ENCODE measurements around the gene LMF2. TPM values are rescaled to one million over a fixed set of nuclear protein-coding genes. Genes with fewer than 3 reads are reported as not detected.

LMF2 gene
- total and polyA plus RNA-seq, 2 of the 4 experiments (the other 2 are of a cell fraction): 16.8 to 82.6 TPM

- H4K8ac ChIP-seq (ENCODE audit: low read depth in 2 of 2, low read length in 2 of 2): no peak overlapping the region
- H2AK5ac ChIP-seq (ENCODE audit: low read depth, low read length): no peak overlapping the region
- no peak overlapping the region for H2BK120ac ChIP-seq (ENCODE audit: low read depth, low read length)
- H2AK9ac ChIP-seq (replicated peaks; ENCODE audit: low read depth, low read length, poor library complexity): no peak overlapping the region
- H3K4ac ChIP-seq (ENCODE audit: low read depth, low read length): no peak overlapping the region
- H4K5ac ChIP-seq (ENCODE audit: low read depth, low read length): no peak overlapping the region
- peaks cover 28% of the 10 kb centered on the region for H3K36me3 ChIP-seq (ENCODE audit: control insufficient read depth, insufficient read depth, low read length)
- H2BK5ac ChIP-seq (ENCODE audit: low read depth, low read length, poor library complexity, severe bottlenecking): no peak overlapping the region
- no peaks in the 10 kb centered on the region for H3K27me3 ChIP-seq (ENCODE audit: control insufficient read depth, insufficient read depth, low read length)
- no peak overlapping the region for H3K18ac ChIP-seq (ENCODE audit: low read depth, low read length)
- no peak overlapping the region for H3K23ac ChIP-seq (ENCODE audit: low read depth, low read length)
- POLR2A ChIA-PET (ENCODE audit: unreplicated experiment): no interaction called here
- H3K56ac ChIP-seq (ENCODE audit: extremely low read depth, insufficient read depth, low read length): no peak overlapping the region
- peaks cover 8 to 45% of the 10 kb centered on the region in 2 experiments for H3K79me1 ChIP-seq (ENCODE audit: low read depth in 1 of 2, low read length in 2 of 2)
- no peaks in the 10 kb centered on the region for H3K9me3 ChIP-seq (ENCODE audit: control insufficient read depth, insufficient read depth, low read length)
- no peak overlapping the region for H3K4me2 ChIP-seq (ENCODE audit: low read depth, low read length)
- H3K27ac ChIP-seq (ENCODE audit: insufficient read depth, low read length): no peak overlapping the region
- no peak overlapping the region for H3K9ac ChIP-seq (ENCODE audit: low read depth, low read length)
- in situ Hi-C loops (cut with MboI; ENCODE audit: low sequenced_read_pairs): no loop called here
- ATAC-seq (ENCODE audit: low read depth) (no peak), DNase-seq (no peak)
- H2BK15ac ChIP-seq (ENCODE audit: low read depth, low read length): no peak overlapping the region
- intact Hi-C loops (cut with micrococcal nuclease): no loop called here
- peaks cover 4% of the 10 kb centered on the region for H3K4me1 ChIP-seq (ENCODE audit: control insufficient read depth, insufficient read depth, low read length)
- no peak overlapping the region for H3K4me3 ChIP-seq (ENCODE audit: insufficient read depth, low read depth, low read length)
- 97% methylated on average over 15 of the region's 44 CpGs; no CpG with 5 or more reads in 1 of the 2 experiments for WGBS, 2 experiments (ENCODE audit: extremely low coverage in 2 of 2, insufficient read length in 1 of 2)
- TF ChIP-seq FOS (IDR thresholded peaks at IDR 0.05; ENCODE audit: low read depth, low read length): no peak
- TF ChIP-seq MXI1 (IDR thresholded peaks at IDR 0.05; ENCODE audit: borderline replicate concordance, low read depth, low read length): no peak
- TF ChIP-seq CHD1 (IDR thresholded peaks at IDR 0.05; ENCODE audit: low read depth, low read length): no peak
- no peak for TF ChIP-seq MAFK (IDR thresholded peaks at IDR 0.05; ENCODE audit: low read depth, low read length)
- TF ChIP-seq CEBPB (IDR thresholded peaks at IDR 0.05; ENCODE audit: low read depth, low read length): no peak
- no peak for TF ChIP-seq RCOR1 (IDR thresholded peaks at IDR 0.05; ENCODE audit: insufficient replicate concordance, low read length)
- TF ChIP-seq SMC3 (IDR thresholded peaks at IDR 0.05; ENCODE audit: low read depth, low read length): no peak
- TF ChIP-seq RAD21 (IDR thresholded peaks at IDR 0.05; ENCODE audit: low read length): no peak
- TF ChIP-seq, protein P1, sequence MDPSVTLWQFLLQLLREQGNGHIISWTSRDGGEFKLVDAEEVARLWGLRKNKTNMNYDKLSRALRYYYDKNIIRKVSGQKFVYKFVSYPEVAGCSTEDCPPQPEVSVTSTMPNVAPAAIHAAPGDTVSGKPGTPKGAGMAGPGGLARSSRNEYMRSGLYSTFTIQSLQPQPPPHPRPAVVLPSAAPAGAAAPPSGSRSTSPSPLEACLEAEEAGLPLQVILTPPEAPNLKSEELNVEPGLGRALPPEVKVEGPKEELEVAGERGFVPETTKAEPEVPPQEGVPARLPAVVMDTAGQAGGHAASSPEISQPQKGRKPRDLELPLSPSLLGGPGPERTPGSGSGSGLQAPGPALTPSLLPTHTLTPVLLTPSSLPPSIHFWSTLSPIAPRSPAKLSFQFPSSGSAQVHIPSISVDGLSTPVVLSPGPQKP (IDR thresholded peaks at IDR 0.05; ENCODE audit: borderline replicate concordance, low read depth, low read length): no peak
- TF ChIP-seq NFE2L2 (IDR thresholded peaks at IDR 0.05; ENCODE audit: low read depth, low read length): no peak
- no peak for TF ChIP-seq RFX5 (IDR thresholded peaks at IDR 0.05; ENCODE audit: low read depth, low read length)
- TF ChIP-seq USF2 (IDR thresholded peaks at IDR 0.05; ENCODE audit: low read depth, low read length): no peak
- TF ChIP-seq MAZ (IDR thresholded peaks at IDR 0.05; ENCODE audit: borderline replicate concordance, low read depth, low read length): no peak
- dilution Hi-C loops (cut with HindIII; ENCODE audit: low sequenced_read_pairs, unreplicated experiment): no loop called here
- H4K20me1 ChIP-seq (ENCODE audit: insufficient read depth, low read length): no peaks in the 10 kb centered on the region; the same call in 1 of the 2 replicates
- no peak overlapping the region for H2BK20ac ChIP-seq (ENCODE audit: low read depth, low read length)
- H4K91ac ChIP-seq (ENCODE audit: insufficient read depth, low read depth, low read length): no peak overlapping the region
- no TSS peak for BruUV-seq (replicated peaks)
- CTCF ChIA-PET: no interaction called here
- no peak overlapping the region for H2AFZ ChIP-seq (replicated peaks; ENCODE audit: low read length, poor library complexity)
- H3K14ac ChIP-seq (replicated peaks; ENCODE audit: low read depth, low read length): no peak overlapping the region
- no peaks in the 10 kb centered on the region for H3K9me1 ChIP-seq (ENCODE audit: insufficient read depth, low read length)
These were observed 2.9 kb downstream of the LMF2 start for GRCh38 chr22:50504369-50505211.

All from IMR-90 (cell line).